ENCODE data around the gene LTC4S.

- TF ChIP-seq CTCF (IDR thresholded peaks at IDR 0.05; ENCODE audit: poor library complexity, severe bottlenecking) = no peak
- no peak for TF ChIP-seq SMC3 (conservative IDR thresholded peaks at IDR 0.05; ENCODE audit: poor library complexity)
- no peak for TF ChIP-seq POLR2AphosphoS5 (IDR thresholded peaks at IDR 0.05)
- TF ChIP-seq EP300 (conservative IDR thresholded peaks at IDR 0.05; ENCODE audit: poor library complexity, severe bottlenecking) = no peak
- TF ChIP-seq TAF1 (IDR thresholded peaks at IDR 0.05; ENCODE audit: low read depth) = no peak
These were observed 46.9 kb upstream of the LTC4S start for GRCh38 chr5:179746872-179747271.

All from neural cell (in vitro differentiated cells).